ENCODE results near the gene COTL1.
A peak's percentile ranks its signal among the peaks of the same experiment; 100 is the strongest.
"Not testable (repeated sequence)": the region's sequence is repeated elsewhere in the genome, so short reads cannot be mapped to it uniquely, and the experiment has no call there.

The COTL1 gene

DNA sequence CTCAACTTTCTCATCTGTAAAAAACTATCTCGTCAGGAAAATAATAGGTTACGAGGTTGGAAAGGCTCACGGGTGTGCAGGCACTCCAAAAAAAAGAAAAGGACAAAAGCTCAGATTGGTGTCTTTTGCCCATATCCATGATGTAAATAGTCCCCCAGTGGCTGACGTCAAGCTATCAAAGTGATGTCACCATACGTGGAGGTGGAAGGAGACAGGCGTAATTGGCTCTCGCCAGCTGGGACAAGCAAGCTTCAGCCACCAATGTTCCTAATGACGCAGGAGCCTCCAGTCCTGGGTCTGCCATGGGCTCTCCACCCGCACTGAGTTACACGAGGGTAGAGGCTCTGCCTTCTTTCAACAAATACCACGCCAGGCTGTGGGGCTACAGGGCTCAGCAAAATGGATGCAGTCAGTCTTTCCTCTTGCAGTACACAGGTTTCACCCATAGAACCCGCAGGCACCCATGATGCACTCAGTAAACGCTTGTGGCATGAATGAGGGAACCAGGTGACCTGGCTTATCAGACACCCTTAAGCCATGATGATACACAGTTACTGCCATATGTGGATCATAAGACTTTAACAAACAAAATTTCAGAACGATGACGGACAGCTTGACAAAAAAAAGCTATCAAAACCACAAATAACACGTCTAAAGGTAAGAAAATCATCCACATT, 50.5 kb downstream of the COTL1 start:
- no peak for DNase-seq

DNA sequence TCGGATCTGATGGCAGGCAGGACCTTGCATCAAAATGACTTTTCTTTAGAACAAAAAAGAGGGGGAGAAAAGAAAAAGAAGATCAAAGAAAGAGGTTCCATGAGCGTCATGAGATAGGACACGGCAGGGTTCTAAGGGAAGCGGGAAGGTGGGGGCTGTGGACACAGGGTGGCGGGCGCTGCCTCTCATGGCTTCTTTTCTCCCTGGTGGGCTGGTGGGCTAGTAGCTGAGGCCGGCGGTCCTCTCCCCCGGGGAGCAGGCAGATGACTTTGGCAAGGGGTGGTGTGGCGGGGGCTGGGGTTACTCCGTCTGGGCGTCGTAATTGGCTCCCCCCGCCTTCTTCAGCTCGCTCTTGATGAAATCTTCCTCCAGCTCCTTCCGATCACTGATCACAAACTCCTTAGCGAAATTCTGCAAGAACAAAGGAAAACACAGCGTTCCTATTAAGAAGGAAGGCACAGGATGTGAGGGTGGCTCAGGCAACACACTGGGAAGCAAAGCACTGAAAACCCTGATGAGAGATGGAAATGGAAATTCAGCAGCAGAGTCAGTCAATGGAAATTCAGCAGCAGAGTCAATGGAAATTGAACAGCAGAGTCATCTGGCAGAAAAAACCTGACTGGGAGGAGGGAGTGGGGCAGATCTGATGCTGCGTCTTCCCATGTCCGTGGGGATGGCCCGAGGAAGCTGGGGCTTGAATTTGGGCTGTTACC, 51.2 kb downstream of the COTL1 start:
- DNase-seq, result no peak

DNA sequence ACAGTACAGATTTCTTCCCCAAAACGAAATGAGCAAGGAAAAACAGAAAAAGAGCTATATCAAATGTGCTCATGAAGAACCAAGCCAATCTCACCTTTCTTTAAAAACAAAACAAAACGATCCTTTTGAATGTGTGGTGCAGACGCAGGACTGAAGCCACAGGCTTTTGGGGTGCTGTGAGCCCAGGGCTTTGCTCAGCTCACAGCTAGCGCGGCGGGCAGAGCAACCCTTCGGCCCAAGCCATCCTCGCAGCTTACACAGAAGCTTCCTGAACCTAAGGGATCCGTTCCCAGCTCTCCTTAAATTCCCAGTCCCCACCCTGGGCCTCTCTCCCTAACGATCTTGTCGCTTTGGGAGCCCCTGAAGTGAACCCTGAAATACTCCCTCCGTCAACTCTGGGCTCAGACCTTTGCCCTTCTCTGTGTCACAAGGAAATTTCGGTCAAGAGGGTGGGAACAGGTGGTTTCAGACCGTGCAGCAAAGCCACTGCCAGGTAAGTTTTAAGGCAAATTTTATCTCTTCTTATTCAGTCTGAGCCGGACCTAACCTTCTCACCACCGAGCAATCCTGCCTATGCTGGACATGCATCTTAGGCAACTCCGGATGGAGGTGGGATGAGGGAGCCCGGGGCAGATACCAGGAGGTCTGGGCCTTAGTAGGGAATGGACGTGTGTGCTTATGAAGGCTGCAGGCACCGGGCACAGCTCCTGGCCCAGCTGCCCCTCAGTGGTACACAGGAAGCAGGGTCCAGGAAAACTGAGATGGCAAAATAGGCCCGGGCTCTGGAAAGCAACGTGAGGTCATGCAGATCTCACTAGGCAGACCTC, 52.0 kb downstream of the COTL1 start:
- DNase-seq, result no peak

DNA sequence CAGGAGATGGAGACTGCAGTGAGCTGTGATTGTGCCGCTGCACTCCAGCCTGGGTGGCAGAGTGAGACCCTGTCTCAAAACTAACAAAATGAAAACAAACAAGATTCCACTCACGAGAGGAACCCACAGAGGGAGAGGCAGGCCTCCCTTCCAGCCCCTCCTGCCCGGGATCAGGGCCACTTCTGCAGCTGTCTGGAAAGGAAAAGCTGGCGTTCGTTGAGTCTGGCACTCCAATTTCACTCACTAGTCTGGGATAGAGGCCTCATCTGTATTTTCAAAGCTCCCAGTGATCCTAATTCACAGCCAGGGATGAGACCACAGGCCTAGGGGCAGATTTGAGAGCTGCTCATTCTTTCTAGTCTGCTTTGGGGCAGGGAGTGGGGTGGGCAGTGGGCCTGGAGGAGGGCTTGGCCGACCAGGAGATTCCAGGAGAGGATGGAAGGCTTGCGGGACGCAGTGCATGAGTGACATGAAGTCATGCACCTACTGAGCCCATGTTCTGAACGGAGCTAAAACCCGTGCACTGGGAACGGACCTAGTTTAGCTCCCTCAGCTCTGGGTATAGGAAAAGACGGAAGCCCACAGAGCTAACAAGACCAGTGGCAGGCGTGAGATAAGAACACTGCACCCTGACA, 54.0 kb downstream of the COTL1 start:
- no peak for DNase-seq

DNA sequence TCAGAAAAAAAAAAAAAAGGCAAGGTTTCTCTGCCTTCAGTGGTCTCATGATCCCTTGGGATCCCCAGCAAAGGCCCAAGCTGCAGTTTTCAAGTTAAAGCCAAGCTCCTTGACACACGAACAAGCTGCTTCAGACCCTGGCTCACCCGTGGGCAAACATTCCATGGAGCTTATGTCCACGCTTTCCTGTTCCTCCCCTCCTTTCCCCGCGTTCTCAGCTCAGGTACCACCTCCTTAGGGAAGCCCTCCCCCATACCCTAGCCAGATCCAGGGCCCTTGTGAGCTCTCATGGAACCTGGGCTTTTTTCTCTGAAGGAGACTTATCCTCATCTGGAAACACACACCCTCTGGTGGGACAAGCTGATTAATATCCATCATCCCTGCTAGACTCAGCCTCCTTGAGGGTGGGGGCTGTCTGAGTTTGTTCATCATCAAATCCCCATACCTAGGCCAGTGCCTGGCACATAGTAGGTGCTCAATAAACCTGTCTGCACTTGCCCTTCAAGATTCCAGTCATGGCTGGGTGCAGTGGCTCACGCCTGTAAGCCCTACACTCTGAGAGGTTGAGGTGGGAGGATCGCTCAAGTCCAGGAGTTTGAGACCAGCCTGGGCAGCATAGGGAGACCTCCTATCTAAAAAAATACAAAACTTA, 54.7 kb downstream of the COTL1 start:
- no peak for DNase-seq

DNA sequence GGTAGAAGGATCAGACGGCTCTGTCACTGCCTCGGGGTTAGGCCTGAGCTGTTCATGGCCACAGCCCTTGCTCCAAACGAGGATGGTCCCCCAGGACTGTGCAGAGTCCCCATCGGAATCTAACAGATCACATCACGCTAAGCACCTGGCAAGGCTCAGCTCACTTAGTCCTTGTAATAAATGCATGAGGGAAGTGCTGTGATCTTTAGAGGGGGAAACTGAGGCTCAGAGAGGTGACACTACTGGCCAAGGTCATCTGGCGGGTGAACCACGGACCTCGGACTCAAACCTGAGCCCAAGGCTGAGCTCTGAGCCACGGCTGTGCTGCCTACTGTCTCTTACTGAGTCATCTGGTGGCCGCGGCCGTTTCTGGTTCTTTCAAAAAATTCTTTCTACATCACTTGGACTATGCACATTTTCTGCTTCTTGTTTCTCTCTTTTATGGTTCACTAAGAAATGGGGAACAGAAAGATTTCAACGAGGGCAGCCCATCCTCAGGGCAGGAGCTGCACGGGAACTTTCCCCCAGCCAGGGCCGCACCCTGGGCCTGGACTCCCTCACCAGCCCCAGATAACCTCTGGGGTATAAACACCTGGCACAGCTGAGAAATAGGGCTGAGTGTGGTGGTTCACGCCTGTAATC, 55.6 kb downstream of the COTL1 start:
- DNase-seq, result no peak

DNA sequence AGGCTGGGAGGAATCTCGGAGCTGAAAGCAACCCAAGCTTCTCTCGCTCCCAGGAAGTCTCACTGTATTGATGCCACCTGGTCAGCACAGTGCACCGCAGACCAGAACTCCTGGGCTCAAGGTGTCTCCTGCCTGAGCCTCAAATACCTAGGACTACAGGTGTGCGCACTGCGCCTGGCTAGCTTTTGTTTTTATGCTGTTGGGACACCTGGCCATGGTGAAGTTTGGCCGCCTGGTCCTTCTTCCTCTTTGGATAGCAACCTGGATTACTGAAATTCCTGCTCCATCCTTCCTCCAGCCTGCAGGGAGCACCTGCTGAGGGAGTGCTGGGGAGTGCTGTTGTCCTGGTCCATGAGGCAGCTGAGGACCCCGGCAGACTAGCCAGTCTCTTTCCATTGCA, 56.6 kb downstream of the COTL1 start:
- DNase-seq, result no peak

DNA sequence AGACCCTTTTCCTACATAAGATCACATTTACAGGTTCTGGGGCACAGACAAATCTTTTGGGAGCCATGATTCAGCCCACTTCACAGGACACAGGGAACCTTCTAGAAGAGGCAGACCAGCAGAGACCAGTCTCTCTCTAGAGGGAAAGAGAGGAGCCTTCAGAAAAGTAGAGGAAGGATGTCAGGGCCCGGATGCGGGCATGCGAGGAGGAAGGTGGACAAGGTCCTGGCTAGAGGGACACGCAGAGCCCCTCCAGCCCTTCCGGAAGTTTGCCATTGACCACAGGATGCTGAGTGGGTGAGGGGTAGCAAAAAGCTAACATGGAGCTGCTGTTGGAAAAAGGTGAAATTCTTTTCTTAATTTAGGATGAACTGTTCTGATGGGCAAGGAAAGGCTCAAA, 57.6 kb downstream of the COTL1 start:
- DNase-seq, result no peak

DNA sequence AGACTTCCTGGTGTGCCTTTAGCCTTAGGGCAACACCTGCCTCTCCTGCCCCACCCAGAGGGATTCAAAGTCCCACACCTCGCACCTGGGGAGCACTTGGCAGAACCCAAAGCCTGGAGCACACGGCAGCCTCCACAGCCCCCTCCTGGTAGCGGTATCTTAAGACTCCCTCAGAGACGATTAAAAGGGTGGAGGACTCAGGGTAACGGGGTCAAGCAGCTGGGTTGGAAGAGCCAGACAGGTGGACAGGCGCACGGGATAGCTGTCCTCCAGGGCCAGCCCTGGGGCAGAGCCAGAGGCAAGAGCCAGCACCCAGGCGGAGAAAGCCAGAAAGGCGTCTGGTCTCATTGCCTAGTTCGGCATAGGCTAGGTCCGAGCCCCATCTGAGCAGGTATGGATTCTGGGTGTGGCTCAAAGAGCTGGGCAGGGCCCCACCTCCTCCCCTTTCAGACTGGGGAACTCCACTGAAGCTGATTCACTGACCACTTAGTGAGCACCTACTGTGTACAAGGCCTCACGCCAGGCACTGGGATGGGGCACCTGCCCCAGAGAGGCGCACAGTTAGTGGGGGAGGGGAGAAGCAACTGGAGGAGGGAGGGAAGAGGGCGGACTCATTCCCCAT, 58.5 kb downstream of the COTL1 start:
- DNase-seq, result no peak

DNA sequence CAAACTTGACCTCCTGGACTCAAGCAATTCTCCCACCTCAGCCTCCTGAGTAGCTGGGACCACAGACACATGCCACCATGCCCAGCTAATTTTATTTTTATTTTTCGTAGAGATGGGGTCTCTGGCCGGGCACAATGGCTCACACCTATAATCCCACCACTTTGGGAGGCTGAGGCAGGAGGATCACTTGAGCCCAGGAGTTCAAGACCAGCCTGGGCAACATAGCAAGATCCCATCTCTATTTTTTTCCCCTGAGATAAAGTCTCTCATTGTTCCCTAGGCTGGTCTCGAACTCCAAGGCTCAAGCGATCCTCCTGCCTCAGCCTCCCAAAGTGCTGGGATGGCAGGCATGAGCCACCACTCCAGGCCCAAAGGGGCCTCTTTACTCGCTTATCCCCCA, 59.0 kb downstream of the COTL1 start:
- DNase-seq, result not testable (repeated sequence)

DNA sequence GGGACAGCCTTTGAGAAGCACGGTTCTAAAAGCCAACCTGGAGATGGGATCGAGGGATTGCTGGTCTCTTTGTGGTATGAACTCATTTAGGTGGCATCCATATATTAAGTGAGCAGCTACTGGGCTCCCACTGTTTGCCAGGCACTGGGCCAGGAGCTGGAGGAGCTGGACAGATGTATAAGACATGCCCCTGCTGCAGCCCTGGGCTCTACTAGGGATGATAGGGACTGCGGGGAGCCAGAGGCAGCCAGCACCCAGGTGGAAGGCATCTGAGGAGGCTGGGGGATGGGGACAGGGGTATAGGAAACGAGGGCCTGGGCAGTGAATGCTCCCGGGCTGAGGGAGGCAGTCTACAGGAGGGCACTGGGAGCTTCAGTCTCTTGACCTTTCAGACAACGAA, 60.4 kb downstream of the COTL1 start:
- no peak for DNase-seq

DNA sequence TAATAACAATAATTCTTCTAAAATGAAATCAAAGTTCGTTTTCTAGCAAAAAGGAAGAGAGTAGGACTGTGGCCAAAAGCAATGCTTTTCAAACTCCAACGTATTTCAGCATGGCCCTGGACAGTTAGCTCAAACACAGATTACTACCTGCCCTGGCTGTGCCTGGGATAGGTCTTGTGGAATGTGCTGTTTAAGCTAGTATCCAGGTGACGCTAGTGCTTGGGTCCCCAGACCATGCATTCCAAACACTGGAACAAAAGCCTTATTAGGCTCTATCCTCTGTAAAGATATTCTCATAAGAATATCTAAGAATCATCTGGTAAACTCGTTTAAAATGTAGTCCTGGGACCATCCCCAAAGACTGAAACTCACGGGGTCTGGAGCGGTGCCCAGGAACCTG, 60.8 kb downstream of the COTL1 start:
- no peak for DNase-seq

DNA sequence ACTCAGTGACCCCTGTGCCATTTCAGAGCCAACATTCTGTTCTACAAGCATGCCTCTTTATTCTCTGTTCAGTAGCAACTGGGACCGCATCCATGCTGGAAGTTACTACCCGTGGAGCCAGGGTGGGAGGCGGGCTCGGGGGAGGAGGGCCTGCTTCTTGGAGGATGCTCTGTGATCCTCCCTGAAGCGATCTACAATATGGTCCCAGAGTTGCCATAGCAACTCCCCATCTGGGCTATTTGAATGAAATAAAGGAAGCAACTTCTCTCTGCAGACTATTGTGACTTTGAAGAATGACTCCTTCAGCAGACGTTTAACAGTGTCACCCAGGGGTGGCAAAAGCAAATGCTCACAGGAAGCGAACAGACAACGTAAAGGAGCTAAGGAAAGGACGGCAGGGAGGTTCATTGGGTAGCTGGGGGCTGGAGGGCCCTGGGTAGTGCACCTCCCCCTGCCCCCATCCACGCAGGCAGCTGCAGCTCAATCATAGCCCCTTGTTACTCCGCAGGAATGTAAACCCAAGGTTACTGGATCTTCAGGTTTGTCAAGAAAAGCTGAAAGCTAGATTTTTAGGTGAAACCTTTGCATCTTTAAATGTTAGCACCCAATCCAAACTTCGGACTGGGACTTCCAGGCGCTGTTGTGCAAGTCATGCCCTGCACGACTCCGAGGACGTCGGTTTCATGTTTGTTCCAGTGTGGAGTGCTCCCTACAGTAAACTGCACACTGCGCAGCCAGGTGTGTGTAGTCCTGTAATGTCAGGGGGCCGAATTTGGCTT, 62.3 kb downstream of the COTL1 start:
- no peak for DNase-seq

DNA sequence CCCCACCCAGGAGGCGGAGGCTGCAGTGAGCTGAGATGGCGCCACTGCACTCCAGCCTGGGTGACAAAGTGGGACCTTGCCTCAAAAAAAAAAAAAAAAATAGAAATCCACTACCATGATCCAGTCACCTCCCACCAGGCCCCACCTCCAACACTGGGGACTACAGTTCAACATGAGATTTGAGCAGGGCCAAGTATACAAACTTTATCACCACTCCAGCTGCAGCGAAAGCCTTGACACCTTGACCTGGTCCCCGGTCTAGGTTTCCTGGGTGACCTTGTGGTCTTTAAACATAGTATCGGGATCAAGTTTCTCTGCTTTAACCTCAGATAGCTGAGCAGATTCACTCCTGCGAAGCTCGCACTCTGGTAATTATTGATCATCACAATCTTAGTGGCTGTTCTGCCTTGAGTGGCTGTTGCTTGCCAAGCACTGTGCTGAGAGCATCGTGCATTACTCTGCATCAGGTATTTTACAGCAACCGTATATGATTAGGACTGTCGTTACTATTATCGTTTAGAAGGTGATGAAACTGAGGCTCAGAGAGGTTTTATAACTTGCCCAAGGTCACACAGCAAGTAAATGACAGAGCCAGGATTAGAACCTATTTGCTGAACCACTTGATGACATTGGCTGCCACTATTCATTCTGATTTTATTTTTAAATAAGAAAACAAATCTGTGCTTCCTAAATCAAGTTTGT, 63.1 kb downstream of the COTL1 start:
- no peak for DNase-seq

DNA sequence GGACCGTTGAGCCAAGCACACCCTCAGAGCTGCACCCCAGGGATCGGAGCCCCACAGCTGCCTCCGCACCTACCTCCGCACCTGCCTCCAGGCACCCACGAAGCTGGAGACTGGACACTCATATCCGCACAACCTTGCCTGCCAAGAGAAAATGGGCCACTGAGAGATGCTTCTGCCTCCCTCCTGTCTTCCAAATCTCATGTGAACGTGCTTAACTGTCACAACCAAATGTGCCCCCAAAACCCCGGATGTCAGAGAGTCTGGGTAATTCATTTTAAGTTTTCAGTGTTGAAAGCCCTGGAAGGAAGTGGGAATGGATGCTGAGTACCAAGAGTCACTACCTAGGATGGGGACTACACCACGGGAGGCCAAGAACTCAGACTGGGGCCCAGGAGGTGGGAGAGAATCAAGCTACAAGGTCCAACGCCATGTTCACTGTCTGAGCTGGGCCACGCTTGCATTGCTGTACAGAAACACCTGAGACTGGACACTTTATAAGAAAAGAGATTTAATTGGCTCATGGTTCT, 63.9 kb downstream of the COTL1 start:
- peak in 1 of 2 donors; percentile 31 for DNase-seq

DNA sequence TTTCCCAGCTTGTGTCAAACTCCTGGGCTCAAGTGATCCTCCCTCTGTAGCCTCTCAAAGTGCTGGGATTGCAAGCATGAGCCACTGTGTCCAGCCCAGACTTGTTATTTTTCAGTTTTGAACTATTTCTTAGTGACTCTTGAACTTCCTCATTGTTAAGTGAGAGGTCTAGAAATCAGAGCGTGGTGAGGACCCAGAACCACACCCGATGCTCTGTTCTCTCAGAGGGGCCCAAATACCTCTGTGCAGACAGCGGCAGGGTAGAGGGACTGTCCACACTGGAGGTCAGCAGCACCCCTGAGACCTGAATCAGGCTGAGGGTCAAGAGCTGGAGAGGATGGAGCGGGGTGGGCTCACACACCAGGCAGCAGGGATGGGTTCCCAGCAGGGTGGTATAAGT, 65.7 kb downstream of the COTL1 start:
- no peak for DNase-seq

DNA sequence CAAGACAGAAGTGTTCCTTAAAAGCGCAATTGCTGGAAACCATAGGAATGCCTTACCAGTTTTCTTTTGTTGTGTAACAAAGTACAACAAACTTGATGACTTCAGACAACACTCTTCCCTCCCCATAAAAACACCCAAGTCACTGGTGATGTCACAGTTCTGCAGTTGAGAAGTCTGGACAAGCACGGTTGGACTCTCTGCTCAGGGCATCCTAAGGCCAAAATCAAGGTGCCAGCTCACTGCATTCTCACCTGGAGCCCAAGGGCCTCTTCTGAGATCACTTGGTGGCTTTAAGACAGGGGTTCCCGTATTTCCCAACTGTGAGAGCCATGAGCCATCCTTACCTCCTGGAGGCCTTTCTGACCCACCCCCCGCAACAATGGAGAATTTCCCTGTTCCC, 67.8 kb downstream of the COTL1 start:
- DNase-seq, result no peak

DNA sequence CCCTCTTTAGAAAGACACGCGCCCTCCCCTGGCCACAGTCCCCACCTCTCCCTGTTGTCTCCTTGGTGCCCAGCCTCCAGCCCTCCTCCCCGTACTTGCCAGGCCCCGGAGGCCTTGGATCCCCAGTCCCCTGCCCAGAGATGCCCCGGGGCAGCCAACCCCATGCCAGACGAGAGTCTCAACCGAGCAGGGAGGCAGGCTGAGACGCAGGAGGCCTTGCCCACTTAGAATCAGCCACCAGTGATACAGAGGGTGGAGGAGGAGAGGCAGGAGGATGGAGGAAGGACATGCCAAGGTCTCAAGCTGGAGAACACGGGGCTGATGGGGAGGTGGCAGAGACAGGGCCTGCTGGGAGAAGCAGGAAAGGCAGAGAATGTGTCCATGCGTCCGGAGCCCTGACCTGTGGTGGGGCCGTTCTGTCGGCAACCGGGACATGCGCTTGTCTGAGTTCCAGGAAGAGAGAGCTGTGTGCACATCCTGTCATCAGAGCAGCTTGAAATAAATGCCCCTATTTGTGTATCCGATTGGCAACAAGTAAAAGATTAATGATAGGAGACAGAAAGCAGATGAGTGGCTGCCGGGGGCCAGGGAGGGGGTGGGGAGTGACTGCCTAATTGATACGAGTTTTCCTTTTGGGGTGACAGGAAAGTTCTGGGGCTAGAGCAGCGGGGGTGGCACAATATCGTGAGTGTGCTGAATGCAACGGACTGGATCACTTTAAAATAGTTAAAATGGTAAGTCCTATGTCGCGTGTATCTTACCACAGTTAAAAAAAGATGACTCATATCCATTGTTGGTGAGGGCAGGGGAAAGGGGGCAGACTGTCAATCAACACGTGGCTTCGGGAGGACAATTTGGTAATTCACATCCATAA, 68.7 kb downstream of the COTL1 start:
- peak; percentile 32 to 42 for DNase-seq

DNA sequence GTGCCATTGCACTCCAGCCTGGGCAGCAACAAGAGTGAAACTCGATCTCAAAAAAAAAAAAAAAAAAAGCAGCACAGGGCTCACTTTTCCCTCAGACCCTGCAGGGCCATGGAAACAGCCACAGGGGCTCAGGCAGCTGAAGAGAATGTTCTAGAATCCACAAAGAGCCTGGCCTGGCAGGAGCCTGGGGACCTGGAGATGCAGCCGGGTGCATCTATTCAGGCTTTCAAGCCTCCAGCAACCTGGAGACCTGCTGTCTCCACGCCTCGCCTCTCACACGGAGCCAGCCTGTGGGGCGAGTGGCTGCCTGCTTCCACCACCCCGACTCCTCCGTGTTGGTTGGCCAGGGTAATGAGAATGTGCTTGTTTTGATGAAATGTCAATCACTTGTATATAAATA, 69.4 kb downstream of the COTL1 start:
- DNase-seq, result no peak
